NT2/D1 (cell line): ENCODE data around the gene LRIG2.

ENCODE experiments used
- DNase-seq: peaks from one replicate; pipeline ENCODE4 v3.0.0-alpha.2; 2011; ENCODE audit warnings: low read depth, low spot score
- H3K27me3 ChIP-seq: 2 replicates; pipeline ENCODE4 v1.6.0; 2011; ENCODE audit warnings: mild to moderate bottlenecking; ENCODE audit not compliant: insufficient read length, insufficient read depth
- H3K36me3 ChIP-seq: 2 replicates; pipeline ENCODE4 v1.6.1; 2011; ENCODE audit warnings: mild to moderate bottlenecking, low read length, mixed read lengths; ENCODE audit not compliant: insufficient read depth, insufficient read length
- H3K4me1 ChIP-seq: 2 replicates; pipeline ENCODE4 v1.5.1; 2011; ENCODE audit not compliant: insufficient read depth, insufficient read length
- H3K4me3 ChIP-seq: 2 replicates; pipeline ENCODE4 v1.5.1; 2011; ENCODE audit warnings: low read depth; ENCODE audit not compliant: insufficient read length
- H3K9ac ChIP-seq: 2 replicates; pipeline ENCODE4 v1.6.0; 2011; ENCODE audit warnings: low read depth; ENCODE audit not compliant: insufficient read length
- H3K9me3 ChIP-seq: 2 replicates; pipeline ENCODE4 v1.5.1; 2011; ENCODE audit warnings: mild to moderate bottlenecking, low read length; ENCODE audit not compliant: insufficient read depth
- SUZ12 ChIP-seq: IDR thresholded peaks from 2 replicates; pipeline ENCODE4 v1.6.1; 2011; ENCODE audit not compliant: insufficient read length, insufficient read depth; ENCODE audit errors: extremely low read depth
- YY1 ChIP-seq: IDR thresholded peaks from 2 replicates; pipeline ENCODE4 v1.6.1; 2011; ENCODE audit not compliant: insufficient read length, insufficient read depth
- ZNF274 ChIP-seq: IDR thresholded peaks from 2 replicates; pipeline ENCODE4 v1.6.1; 2011; ENCODE audit warnings: mild to moderate bottlenecking, low read depth, low read length

The LRIG2 gene

GRCh38 chr1:113133759-113134158 is 60.8 kb downstream of the LRIG2 start:
- no peaks in the 10 kb centered on the region for H3K27me3 ChIP-seq
- H3K9ac ChIP-seq: no peak overlapping the region
- H3K36me3 ChIP-seq: no peaks in the 10 kb centered on the region
- H3K4me1 ChIP-seq: no peaks in the 10 kb centered on the region
- TF ChIP-seq YY1 (no peak), SUZ12 (no peak), ZNF274 (no peak)
- DNase-seq: no peak
- H3K9me3 ChIP-seq: no peaks in the 10 kb centered on the region
- no peak overlapping the region for H3K4me3 ChIP-seq

GRCh38 chr1:113135460-113135859 is 62.5 kb downstream of the LRIG2 start:
- H3K9ac ChIP-seq: no peak overlapping the region
- no peak overlapping the region for H3K4me3 ChIP-seq
- no peak for DNase-seq
- no peaks in the 10 kb centered on the region for H3K4me1 ChIP-seq
- H3K36me3 ChIP-seq: no peaks in the 10 kb centered on the region
- H3K9me3 ChIP-seq: no peaks in the 10 kb centered on the region
- no peaks in the 10 kb centered on the region for H3K27me3 ChIP-seq
- TF ChIP-seq ZNF274 (no peak), SUZ12 (no peak), YY1 (no peak)

- Histone ChIP-seq H3K4me1 (peaks cover 2% of the 10 kb centered on the region), H3K36me3 (no peaks in the 10 kb centered on the region), H3K9me3 (no peaks in the 10 kb centered on the region), H3K9ac (no peak overlapping the region), H3K4me3 (no peak overlapping the region), H3K27me3 (no peaks in the 10 kb centered on the region)
- TF ChIP-seq ZNF274 (no peak), YY1 (no peak), SUZ12 (no peak)
- no peak for DNase-seq
These were observed 63.5 kb downstream of the LRIG2 start for GRCh38 chr1:113136476-113136875.

DNA sequence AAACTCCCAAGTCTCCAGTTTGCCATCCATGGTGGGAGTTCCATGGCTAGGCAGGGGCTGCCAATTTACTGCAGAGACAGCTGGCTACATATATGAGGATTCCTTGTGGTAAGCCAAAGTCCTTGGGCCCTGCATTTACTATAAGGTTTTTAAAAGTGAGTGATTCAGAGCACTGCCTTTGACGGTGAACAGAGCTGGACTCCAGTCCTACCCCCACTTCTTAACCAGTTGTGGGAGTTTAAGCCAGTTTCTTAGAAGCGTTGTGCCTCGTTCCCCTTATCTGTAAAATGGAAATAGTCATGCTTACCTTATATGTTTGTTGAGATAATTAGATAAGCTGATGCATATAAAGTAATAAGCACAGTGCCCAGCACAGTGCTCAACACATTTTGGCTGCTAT is 64.6 kb downstream of the LRIG2 start:
- H3K9me3 ChIP-seq: no peaks in the 10 kb centered on the region
- H3K9ac ChIP-seq: no peak overlapping the region
- H3K4me1 ChIP-seq: peaks cover 2% of the 10 kb centered on the region
- no peaks in the 10 kb centered on the region for H3K27me3 ChIP-seq
- no peak overlapping the region for H3K4me3 ChIP-seq
- no peak for TF ChIP-seq SUZ12
- no peak for TF ChIP-seq YY1
- no peak for TF ChIP-seq ZNF274
- DNase-seq: no peak
- H3K36me3 ChIP-seq: no peaks in the 10 kb centered on the region

- no peak for TF ChIP-seq ZNF274
- TF ChIP-seq SUZ12: no peak
- TF ChIP-seq YY1: no peak
- Histone ChIP-seq H3K9ac (no peak overlapping the region), H3K4me3 (no peak overlapping the region), H3K4me1 (peaks cover 2% of the 10 kb centered on the region), H3K9me3 (no peaks in the 10 kb centered on the region), H3K36me3 (no peaks in the 10 kb centered on the region), H3K27me3 (no peaks in the 10 kb centered on the region)
- no peak for DNase-seq
These were observed 65.8 kb downstream of the LRIG2 start for GRCh38 chr1:113138778-113139177.

GRCh38 chr1:113140176-113140575 is 67.2 kb downstream of the LRIG2 start:
- no peak for DNase-seq
- peaks cover 2% of the 10 kb centered on the region for H3K4me1 ChIP-seq
- H3K36me3 ChIP-seq: no peaks in the 10 kb centered on the region
- TF ChIP-seq SUZ12 (no peak), YY1 (no peak), ZNF274 (no peak)
- no peaks in the 10 kb centered on the region for H3K9me3 ChIP-seq
- no peak overlapping the region for H3K4me3 ChIP-seq
- no peaks in the 10 kb centered on the region for H3K27me3 ChIP-seq
- no peak overlapping the region for H3K9ac ChIP-seq

DNA sequence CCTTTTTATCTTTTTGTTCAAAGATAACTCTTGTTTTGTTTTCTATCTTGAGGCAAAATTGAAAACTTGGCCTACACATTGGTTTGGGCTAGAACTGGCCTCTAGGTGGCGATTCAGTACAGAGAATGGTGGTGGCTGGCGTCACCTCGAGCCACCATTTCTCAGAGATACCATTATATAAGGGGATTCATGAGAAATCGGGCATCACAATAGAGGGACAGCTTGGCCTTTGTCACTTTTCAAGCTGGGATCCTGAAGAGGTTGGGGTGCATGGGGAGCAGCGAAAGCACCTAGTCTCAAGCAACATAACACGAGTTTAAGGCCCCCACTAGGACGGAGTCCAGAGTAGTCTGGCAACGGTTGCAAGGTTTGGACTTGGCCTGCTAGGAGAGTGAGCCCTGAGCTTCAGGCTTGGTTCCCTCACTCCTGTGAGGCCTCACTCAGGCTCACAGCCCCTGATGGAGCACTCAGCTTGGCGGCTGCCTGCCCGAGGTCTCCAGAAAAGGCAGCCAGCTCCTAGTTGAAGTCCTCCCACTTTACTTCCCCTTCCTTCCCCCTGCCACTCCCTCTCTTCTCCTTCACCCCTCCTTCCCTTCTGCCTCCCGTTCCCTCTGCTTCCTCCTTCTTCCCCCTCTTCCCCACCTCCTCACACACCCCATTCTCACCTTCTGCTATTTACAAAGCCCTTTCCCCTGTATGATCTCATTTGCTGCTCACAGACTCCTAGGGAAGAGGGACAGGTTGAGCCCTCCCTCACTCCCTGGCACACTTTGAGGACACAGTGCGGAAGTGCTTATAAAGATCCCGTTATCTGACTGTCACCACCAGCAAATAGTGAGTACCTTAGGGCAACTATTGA is 67.8 kb downstream of the LRIG2 start:
- Histone ChIP-seq H3K4me1 (peaks cover 2% of the 10 kb centered on the region), H3K27me3 (no peaks in the 10 kb centered on the region), H3K4me3 (no peak overlapping the region), H3K9me3 (no peaks in the 10 kb centered on the region), H3K36me3 (no peaks in the 10 kb centered on the region), H3K9ac (no peak overlapping the region)
- TF ChIP-seq SUZ12 (no peak), YY1 (no peak)
- DNase-seq: peak; percentile 73
